WERI-Rb-1 (cell line): ENCODE results near the gene FSD1.
A peak's percentile ranks its signal among the peaks of the same experiment; 100 is the strongest.
"Not testable (repeated sequence)": the region's sequence is repeated elsewhere in the genome, so short reads cannot be mapped to it uniquely, and the experiment has no call there.

Source experiments
- DNase-seq: peaks from one replicate; pipeline ENCODE4 v3.0.0-alpha.2; 2020
- H3K27ac ChIP-seq: fragments of 250-450 bp; sonication (Bioruptor Pico); 2 replicates; pipeline ENCODE4 v1.5.1; 2020; ENCODE audit warnings: mild to moderate bottlenecking, moderate library complexity
- H3K27me3 ChIP-seq: fragments of 250-450 bp; sonication (Bioruptor Pico); 2 replicates; pipeline ENCODE4 v1.5.1; 2021; ENCODE audit warnings: mild to moderate bottlenecking, low read depth, moderate library complexity; ENCODE audit not compliant: insufficient read depth, severe bottlenecking
- H3K36me3 ChIP-seq: fragments of 250-450 bp; sonication (Bioruptor Pico); 2 replicates; pipeline ENCODE4 v1.5.1; 2020; ENCODE audit warnings: mild to moderate bottlenecking, moderate library complexity
- H3K4me3 ChIP-seq: 2 replicates; pipeline ENCODE4 v1.5.1; 2011; ENCODE audit warnings: low read depth, mild to moderate bottlenecking, control low read depth, low read length
- H3K9me3 ChIP-seq: fragments of 250-450 bp; sonication (Bioruptor Pico); 2 replicates; pipeline ENCODE4 v1.5.1; 2021; ENCODE audit warnings: mild to moderate bottlenecking, moderate library complexity; ENCODE audit not compliant: severe bottlenecking
- CTCF ChIP-seq: IDR thresholded peaks from 2 replicates; pipeline ENCODE4 v1.5.1; 2011; ENCODE audit warnings: low read depth, mild to moderate bottlenecking, control low read depth, inconsistent platforms, low read length

The FSD1 gene

GRCh38 chr19:4268816-4269430 is 35.5 kb upstream of the FSD1 start:
- DNase-seq, result no peak
- no peak for TF ChIP-seq CTCF
- Histone ChIP-seq H3K27ac (no peak overlapping the region), H3K27me3 (no peaks in the 10 kb centered on the region), H3K9me3 (no peaks in the 10 kb centered on the region), H3K36me3 (peaks cover 20% of the 10 kb centered on the region), H3K4me3 (no peak overlapping the region)

- Histone ChIP-seq H3K27me3 (no peaks in the 10 kb centered on the region), H3K9me3 (no peaks in the 10 kb centered on the region), H3K27ac (no peak overlapping the region), H3K4me3 (no peak overlapping the region), H3K36me3 (peaks cover 13% of the 10 kb centered on the region)
- DNase-seq, result no peak
- no peak for TF ChIP-seq CTCF
These were observed 31.5 kb upstream of the FSD1 start for GRCh38 chr19:4272894-4273293.

- not testable (repeated sequence) for DNase-seq, H3K9me3 ChIP-seq, H3K27ac ChIP-seq
These were observed 30.1 kb upstream of the FSD1 start for GRCh38 chr19:4274321-4274686.

GRCh38 chr19:4277191-4277696 is 27.2 kb upstream of the FSD1 start:
- Histone ChIP-seq H3K4me3 (no peak overlapping the region), H3K36me3 (no peaks in the 10 kb centered on the region), H3K9me3 (no peaks in the 10 kb centered on the region), H3K27me3 (no peaks in the 10 kb centered on the region), H3K27ac (peak overlapping the region; percentile 39)
- DNase-seq, result peak; percentile 49
- TF ChIP-seq CTCF, result no peak

More at GRCh38 chr19:4274321-4274686, 30.1 kb upstream of the FSD1 start:
- not testable (repeated sequence) for H3K4me3 ChIP-seq, H3K27me3 ChIP-seq, H3K36me3 ChIP-seq

- H3K4me3 ChIP-seq, result no peak overlapping the region
- H3K27me3 ChIP-seq, result no peaks in the 10 kb centered on the region
- H3K9me3 ChIP-seq, result no peaks in the 10 kb centered on the region
- DNase-seq, result no peak
- no peak for TF ChIP-seq CTCF
- H3K27ac ChIP-seq, result peak overlapping the region; percentile 62
- H3K36me3 ChIP-seq, result peaks cover 3% of the 10 kb centered on the region; the same call in 1 of the 2 replicates
These were observed 26.4 kb upstream of the FSD1 start for GRCh38 chr19:4278010-4278409.

- Histone ChIP-seq H3K4me3 (peak within 1 kb of the TSS; percentile 62), H3K27me3 (no peaks in the 10 kb centered on the region), H3K9me3 (no peaks in the 10 kb centered on the region), H3K36me3 (peaks cover 7% of the 10 kb centered on the region; the same call in 1 of the 2 replicates), H3K27ac (peak within 1 kb of the TSS; percentile 76)
- 0 out of 2 replicates have a peak, but pooled peaks have one; percentile 8 for TF ChIP-seq CTCF
- peak; percentile 63 for DNase-seq
These were observed 25.8 kb upstream of the FSD1 start, which contains the start of gene SHD for GRCh38 chr19:4278419-4279266. Gene SHD (plus strand): TSS chr19:4279266. CDS start chr19:4280064, 798 bp downstream.
